GM10248 (cell line): ENCODE data around the gene DDX10.

Experiments
- CTCF ChIA-PET: fragments of 300-600 bp; sonication (Branson Sonifier 250); formaldehyde crosslinking; extraction: SDS; loops from one replicate; lab custom pipeline; 2021; ENCODE audit warnings: antibody characterized with exemption; lab: Yijun Ruan, JAX
- POLR2A ChIA-PET: fragments of 350-650 bp; sonication (Branson Sonifier 250); formaldehyde crosslinking; extraction: SDS; loops from one replicate; lab custom pipeline; 2020; ENCODE audit warnings: antibody characterized with exemption; lab: Yijun Ruan, JAX
- DNase-seq: peaks from one replicate; pipeline ENCODE4 v3.0.0; 2012; ENCODE audit errors: extremely low spot score
- TF ChIP-seq, protein P1 (sequence below): IDR thresholded peaks from 2 replicates; pipeline ENCODE4 v1.5.1; 2012; ENCODE audit warnings: mild to moderate bottlenecking, low read depth; ENCODE audit errors: extremely low read depth, missing control alignments, control extremely low read depth

DDX10 gene

DNA sequence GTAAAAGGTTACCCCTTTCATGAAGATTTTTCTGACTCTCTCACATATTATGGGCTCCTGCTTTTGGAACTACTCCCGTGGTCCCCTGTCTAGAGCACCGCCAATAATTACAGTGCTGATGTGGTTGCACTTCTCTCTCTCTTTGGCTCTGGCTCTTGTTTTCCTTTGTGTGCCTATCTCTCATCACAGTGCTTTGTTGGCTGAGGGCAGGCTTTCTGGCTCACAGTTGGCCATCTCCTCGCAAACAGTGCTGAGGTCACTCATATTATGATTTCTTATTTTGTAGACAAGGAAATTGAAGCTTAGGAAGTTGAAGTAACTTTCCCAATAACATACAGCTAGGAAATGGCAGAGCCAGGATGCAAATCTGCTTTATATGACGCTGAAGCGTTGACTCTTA, 192.5 kb downstream of the DDX10 start:
- ChIA-PET POLR2A (no interaction called here), CTCF (interaction anchor here (1.4 to 3.7 kb wide), 3 partner anchors 9 to 160 kb away, joined by 7 to 11 read pairs (median 11); no protein-coding TSS in a partner anchor)
- no peak for DNase-seq
- TF ChIP-seq, protein P1, sequence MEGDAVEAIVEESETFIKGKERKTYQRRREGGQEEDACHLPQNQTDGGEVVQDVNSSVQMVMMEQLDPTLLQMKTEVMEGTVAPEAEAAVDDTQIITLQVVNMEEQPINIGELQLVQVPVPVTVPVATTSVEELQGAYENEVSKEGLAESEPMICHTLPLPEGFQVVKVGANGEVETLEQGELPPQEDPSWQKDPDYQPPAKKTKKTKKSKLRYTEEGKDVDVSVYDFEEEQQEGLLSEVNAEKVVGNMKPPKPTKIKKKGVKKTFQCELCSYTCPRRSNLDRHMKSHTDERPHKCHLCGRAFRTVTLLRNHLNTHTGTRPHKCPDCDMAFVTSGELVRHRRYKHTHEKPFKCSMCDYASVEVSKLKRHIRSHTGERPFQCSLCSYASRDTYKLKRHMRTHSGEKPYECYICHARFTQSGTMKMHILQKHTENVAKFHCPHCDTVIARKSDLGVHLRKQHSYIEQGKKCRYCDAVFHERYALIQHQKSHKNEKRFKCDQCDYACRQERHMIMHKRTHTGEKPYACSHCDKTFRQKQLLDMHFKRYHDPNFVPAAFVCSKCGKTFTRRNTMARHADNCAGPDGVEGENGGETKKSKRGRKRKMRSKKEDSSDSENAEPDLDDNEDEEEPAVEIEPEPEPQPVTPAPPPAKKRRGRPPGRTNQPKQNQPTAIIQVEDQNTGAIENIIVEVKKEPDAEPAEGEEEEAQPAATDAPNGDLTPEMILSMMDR = no peak

DNA sequence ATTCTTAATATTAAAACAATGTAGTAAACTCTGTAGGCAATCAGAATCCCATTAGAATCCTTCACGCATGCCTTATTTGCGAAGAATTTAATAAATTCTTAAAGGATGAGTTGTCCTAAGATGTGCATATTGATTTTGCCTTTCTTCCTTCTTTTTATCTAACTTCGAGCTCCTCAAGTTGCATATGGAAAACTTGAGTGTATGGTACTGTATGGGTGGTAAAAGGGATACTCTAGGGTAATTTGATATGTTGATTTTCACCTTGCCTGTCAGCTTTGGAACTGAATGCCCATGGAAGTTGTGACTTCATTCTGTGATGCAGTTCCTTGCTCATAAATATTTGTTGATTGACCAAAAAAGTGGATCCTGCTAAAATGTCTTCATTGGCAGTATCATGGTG, 193.8 kb downstream of the DDX10 start:
- TF ChIP-seq, protein P1 = no peak
- DNase-seq = no peak
- ChIA-PET POLR2A (no interaction called here), CTCF (interaction anchor here (3.1 kb wide), 1 partner anchor 161 kb away, joined by 11 read pairs; no protein-coding TSS in a partner anchor)

DNA sequence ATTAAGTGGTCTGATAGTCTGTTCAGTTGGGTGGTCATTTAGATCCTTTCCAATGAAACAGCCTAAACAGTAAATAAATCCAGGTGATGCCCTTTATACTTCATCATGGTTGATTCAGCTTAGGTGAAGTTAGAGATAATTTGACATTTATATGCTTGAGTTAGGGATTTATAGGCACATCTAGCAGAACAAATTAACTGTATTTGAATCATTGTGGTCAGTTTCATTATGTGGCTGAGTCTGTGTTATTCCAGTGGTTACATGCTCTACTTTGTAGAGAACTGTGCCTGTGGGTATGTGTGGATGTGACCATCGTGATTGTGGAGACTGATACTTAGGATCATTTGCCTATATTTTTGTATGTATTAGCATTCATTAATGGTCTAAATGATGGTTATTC, 194.6 kb downstream of the DDX10 start:
- no peak for DNase-seq
- ChIA-PET CTCF (no interaction called here), POLR2A (no interaction called here)
- TF ChIP-seq, protein P1 = no peak

DNA sequence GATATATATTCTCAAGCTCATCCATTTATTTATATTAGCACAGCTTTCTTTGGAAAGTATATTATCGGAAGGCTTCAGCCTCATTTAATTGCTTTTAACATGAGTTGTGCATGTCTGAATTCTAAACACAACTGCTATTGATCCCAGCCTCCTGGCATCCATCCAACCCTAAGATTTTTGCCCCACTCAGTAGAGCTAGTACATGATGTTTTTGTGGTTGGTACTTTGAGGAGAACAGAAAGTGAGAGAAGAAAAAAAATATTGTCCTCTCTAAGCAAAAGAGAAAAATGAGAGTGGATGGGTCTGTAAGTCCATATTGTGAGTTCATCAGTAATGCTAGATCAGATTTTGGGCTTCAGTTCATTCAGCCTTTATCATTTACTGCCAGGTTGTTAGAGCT, 198.7 kb downstream of the DDX10 start:
- ChIA-PET POLR2A (no interaction called here), CTCF (interaction anchor here (1.7 to 3.3 kb wide), 4 partner anchors 10 to 165 kb away, joined by 4 to 15 read pairs (median 7); no protein-coding TSS in a partner anchor)
- TF ChIP-seq, protein P1 = no peak
- no peak for DNase-seq

DNA sequence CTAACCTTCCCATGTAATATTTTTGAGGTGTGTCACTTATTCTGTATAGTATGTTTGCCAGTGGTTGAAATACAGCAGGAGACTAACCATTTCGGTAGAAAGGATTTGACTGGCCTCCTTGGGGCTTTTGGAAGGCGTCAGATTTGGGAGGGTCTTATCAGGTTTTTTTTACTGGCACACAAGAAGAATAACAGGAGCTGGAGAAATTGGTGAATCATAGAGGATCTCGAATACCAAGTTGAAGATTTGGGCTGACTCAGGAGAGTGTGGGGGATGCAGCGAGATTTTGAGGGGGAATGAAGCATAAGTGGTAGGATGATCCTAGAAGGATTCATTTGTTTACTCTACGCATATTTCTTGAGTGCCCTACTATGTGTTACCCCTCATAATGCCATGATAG, 200.5 kb downstream of the DDX10 start:
- no peak for DNase-seq
- POLR2A ChIA-PET = no interaction called here
- TF ChIP-seq, protein P1 = no peak
- CTCF ChIA-PET = interaction anchor here (0.7 to 2.3 kb wide), 3 partner anchors 9 to 167 kb away, joined by 3 to 7 read pairs (median 3); no protein-coding TSS in a partner anchor

DNA sequence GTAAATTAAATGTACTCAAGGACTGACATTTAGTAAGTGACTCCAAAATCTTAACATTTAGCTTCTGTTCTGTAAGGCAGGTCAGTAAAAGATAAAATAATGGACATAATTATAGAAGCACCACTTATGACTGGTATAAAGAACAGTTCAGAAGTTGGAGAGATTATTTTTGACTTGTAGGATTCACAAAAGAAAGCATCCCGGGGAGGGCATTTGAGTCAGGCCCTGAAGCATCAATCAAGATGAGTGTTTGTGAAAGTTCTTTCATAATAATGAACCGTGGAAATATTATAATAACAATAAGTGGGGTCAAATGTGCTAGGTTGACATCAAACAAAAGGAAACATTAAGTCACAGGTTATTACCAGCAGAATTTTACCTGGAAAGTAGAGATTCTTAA, 201.9 kb downstream of the DDX10 start:
- CTCF ChIA-PET = interaction anchor here (1.3 to 2.3 kb wide), 4 partner anchors 10 to 169 kb away, joined by 3 to 7 read pairs (median 4); no protein-coding TSS in a partner anchor
- no peak for DNase-seq
- TF ChIP-seq, protein P1 = no peak
- POLR2A ChIA-PET = no interaction called here
